Body of pancreas (tissue), 4 donors: ENCODE measurements around the gene EDAR. TPM values are rescaled to one million over a fixed set of nuclear protein-coding genes. Genes with fewer than 3 reads are reported as not detected.

Source experiments
- ATAC-seq: fragments of 150-250 bp; one replicate; pipeline ENCODE4 v1.9.1; 2016
- DNase-seq, 4 donors: peaks; one replicate each; pipeline ENCODE4 v3.0.0-alpha.2; 2019
- H3K27ac ChIP-seq, 4 donors: fragments of 200-600 bp; sonication (generic); 1 replicate in 3 of 4; 2 replicates in 1 of 4; pipeline versions ENCODE4 v1.5.1 to v1.6.1; 2016 to 2019; ENCODE audit warnings: mild to moderate bottlenecking in 1 of 4, mixed read lengths in 1 of 4, moderate library complexity in 1 of 4
- H3K27me3 ChIP-seq, 2 donors: fragments of 200-600 bp; sonication (generic); one replicate each; pipeline ENCODE4 v1.6.0; 2016; ENCODE audit warnings: mild to moderate bottlenecking in 1 of 2
- H3K36me3 ChIP-seq, 2 donors: fragments of 200-600 bp; sonication (generic); replicated peaks in 1 of 2; 2 replicates each; pipeline ENCODE4 v1.5.1; 2016; ENCODE audit warnings: low read depth in 2 of 2; ENCODE audit not compliant: insufficient read depth in 1 of 2
- H3K4me1 ChIP-seq: fragments of 200-600 bp; sonication (generic); one replicate; pipeline ENCODE4 v1.6.0; 2016
- H3K4me3 ChIP-seq, 2 donors: fragments of 200-600 bp; sonication (generic); 1 replicate in 1 of 2; 2 replicates in 1 of 2; pipeline ENCODE4 v1.5.1; 2016 to 2019
- H3K9me3 ChIP-seq, 3 donors: fragments of 200-600 bp; sonication (generic); 1 replicate in 2 of 3; 2 replicates in 1 of 3; pipeline ENCODE4 v1.5.1; 2016
- POLR2A ChIP-seq, 3 donors: fragments of 450-650 bp; IDR thresholded peaks; one replicate each; pipeline ENCODE4 v1.6.1; 2016; ENCODE audit warnings: antibody characterized with exemption in 3 of 3, mild to moderate bottlenecking in 2 of 3
- WGBS, 2 donors: methylation state at CpG; one replicate each; pipeline ENCODE4 v1.1.5; 2017; 5-methylcytosine and 5-hydroxymethylcytosine counted together
- intact Hi-C: fragments of 100-400 bp; cut with DNase I; formaldehyde crosslinking; loops from one replicate; pipeline ENCODE4 v1.15.1; 2023
- total RNA-seq, 2 donors: library from RNA; depleted of rRNA; stranded (reverse); fragments of >200 nt; gene quantifications; one replicate each; pipeline ENCODE4 v1.1.0, GENCODE V29; 2016
- TF ChIP-seq, protein P1 (sequence below), 7 experiments: fragments of 450-650 bp in 4 of 7; fragments of 200-600 bp in 3 of 7; sonication (generic) in 3 of 7; IDR thresholded peaks; one replicate each; pipeline ENCODE4 v1.5.1; 2016 to 2019; ENCODE audit warnings: antibody characterized with exemption in 7 of 7

Gene EDAR
- total RNA-seq, 2 donors from 2014 or later = not detected

DNA sequence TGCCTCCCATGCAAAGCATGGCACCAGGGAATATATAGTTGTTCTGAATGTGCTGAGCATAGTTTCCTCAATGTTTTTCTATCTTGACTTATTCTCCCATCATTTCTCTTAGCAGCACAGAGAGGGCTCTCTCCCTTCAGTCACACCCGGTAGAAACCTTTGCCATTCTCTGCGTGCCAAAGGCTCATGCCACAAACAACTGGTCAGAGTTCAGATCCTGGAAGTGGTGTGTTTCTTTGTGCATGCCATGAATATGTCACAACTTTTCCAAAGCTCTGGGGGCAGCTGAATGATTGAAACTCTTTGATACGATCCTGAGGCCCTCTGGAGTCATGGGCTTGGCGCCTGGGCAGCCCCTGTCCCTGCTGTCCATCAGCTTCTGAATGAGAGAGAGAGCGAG lies 28.0 kb upstream of the EDAR start:
- Histone ChIP-seq H3K4me3 (no peak overlapping the region), H3K27me3 (no peaks in the 10 kb centered on the region), H3K9me3 (no peaks in the 10 kb centered on the region), H3K4me1 (no peaks in the 10 kb centered on the region), H3K27ac (no peak overlapping the region), H3K36me3 (no peaks in the 10 kb centered on the region)
- no peak for DNase-seq
- ATAC-seq = no peak
- 59 to 67% methylated on average over 4 to 5 of the region's 5 CpGs for WGBS, 2 donors
- intact Hi-C loops = no loop called here
- no peak for TF ChIP-seq POLR2A (IDR thresholded peaks at IDR 0.05)
- TF ChIP-seq, protein P1, sequence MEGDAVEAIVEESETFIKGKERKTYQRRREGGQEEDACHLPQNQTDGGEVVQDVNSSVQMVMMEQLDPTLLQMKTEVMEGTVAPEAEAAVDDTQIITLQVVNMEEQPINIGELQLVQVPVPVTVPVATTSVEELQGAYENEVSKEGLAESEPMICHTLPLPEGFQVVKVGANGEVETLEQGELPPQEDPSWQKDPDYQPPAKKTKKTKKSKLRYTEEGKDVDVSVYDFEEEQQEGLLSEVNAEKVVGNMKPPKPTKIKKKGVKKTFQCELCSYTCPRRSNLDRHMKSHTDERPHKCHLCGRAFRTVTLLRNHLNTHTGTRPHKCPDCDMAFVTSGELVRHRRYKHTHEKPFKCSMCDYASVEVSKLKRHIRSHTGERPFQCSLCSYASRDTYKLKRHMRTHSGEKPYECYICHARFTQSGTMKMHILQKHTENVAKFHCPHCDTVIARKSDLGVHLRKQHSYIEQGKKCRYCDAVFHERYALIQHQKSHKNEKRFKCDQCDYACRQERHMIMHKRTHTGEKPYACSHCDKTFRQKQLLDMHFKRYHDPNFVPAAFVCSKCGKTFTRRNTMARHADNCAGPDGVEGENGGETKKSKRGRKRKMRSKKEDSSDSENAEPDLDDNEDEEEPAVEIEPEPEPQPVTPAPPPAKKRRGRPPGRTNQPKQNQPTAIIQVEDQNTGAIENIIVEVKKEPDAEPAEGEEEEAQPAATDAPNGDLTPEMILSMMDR (IDR thresholded peaks at IDR 0.05) = no peak

DNA sequence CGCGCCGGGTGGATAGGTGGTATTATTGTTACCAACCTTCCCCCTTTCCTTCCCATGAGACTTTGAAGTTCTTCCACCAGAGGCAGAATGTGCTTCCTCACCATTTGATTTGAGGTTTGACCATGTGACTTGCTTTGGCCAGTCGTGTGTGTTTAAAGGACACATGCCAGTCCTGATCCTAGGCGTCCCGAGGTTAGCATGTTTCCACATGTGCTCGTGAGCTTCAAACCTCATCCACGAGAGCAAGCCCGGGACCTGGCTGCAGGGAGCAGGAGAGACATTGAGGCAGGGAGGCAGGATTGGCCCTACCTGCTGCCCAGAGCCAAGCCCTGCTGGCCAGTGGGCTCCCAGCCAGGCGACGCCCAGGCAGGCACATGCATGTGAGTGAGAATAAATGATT lies 27.4 kb upstream of the EDAR start:
- no peaks in the 10 kb centered on the region for H3K27me3 ChIP-seq
- H3K9me3 ChIP-seq = no peaks in the 10 kb centered on the region
- TF ChIP-seq, protein P1 (IDR thresholded peaks at IDR 0.05) = no peak
- no peak for TF ChIP-seq POLR2A (IDR thresholded peaks at IDR 0.05)
- ATAC-seq (no peak), DNase-seq (no peak)
- no peak overlapping the region for H3K4me3 ChIP-seq
- no peak overlapping the region for H3K27ac ChIP-seq
- 80 to 84% methylated on average over 11 of the region's 11 CpGs for WGBS, 2 donors
- H3K36me3 ChIP-seq = no peaks in the 10 kb centered on the region
- no peaks in the 10 kb centered on the region for H3K4me1 ChIP-seq
- intact Hi-C loops = no loop called here

DNA sequence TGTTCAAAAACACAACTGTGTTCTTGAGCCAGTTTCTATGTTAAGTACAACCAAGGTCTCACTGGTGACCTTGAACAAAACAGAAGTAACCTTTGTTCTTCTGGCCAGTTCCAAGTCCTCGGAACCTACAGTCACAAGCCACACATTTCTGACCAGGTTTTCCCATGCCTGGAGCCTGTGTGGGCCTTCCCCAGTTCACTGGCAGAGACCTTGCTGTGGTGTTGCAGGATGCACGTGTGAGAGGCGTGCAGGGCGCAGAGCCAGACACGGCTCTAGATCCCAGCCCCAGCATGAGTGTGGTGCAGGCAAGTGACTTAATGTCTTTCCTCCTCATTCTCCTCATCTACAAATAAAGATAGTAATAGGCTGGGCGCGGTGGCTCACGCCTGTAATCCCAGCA lies 25.5 kb upstream of the EDAR start:
- H3K36me3 ChIP-seq = no peaks in the 10 kb centered on the region
- no peaks in the 10 kb centered on the region for H3K9me3 ChIP-seq
- H3K27me3 ChIP-seq = no peaks in the 10 kb centered on the region
- DNase-seq (no peak), ATAC-seq (no peak)
- WGBS, 2 donors = 72 to 73% methylated on average over 7 to 8 of the region's 8 CpGs
- TF ChIP-seq, protein P1 (IDR thresholded peaks at IDR 0.05) = no peak
- no peak for TF ChIP-seq POLR2A (IDR thresholded peaks at IDR 0.05)
- no peaks in the 10 kb centered on the region for H3K4me1 ChIP-seq
- intact Hi-C loops = no loop called here
- H3K4me3 ChIP-seq = no peak overlapping the region
- H3K27ac ChIP-seq = no peak overlapping the region

DNA sequence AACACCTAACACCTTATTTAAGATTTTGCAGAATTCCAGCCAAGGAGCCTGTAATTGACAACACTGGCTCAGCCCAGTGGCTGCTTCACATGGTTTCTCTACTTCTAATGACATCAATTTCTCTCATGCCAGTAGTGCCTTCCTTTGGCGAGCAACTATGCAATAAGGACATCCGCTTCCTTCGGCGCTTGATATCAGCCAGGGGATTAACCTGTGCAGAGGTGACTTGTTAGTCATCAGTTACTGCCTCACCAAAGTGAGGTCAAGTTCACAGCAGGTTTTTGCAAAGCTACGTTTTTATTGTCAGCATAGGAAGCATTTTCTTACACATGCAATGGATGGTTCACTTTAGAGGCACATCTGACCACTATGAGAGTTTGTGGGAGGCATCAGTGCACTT lies 24.0 kb upstream of the EDAR start:
- DNase-seq = no peak
- intact Hi-C loops = no loop called here
- TF ChIP-seq, protein P1 (IDR thresholded peaks at IDR 0.05) = no peak
- TF ChIP-seq POLR2A (IDR thresholded peaks at IDR 0.05) = no peak
- ATAC-seq = no peak
- no peaks in the 10 kb centered on the region for H3K9me3 ChIP-seq
- 73 to 82% methylated on average over 5 of the region's 5 CpGs for WGBS, 2 donors
- no peak overlapping the region for H3K4me3 ChIP-seq
- H3K4me1 ChIP-seq = no peaks in the 10 kb centered on the region
- H3K36me3 ChIP-seq = no peaks in the 10 kb centered on the region
- H3K27me3 ChIP-seq = no peaks in the 10 kb centered on the region
- H3K27ac ChIP-seq = no peak overlapping the region

DNA sequence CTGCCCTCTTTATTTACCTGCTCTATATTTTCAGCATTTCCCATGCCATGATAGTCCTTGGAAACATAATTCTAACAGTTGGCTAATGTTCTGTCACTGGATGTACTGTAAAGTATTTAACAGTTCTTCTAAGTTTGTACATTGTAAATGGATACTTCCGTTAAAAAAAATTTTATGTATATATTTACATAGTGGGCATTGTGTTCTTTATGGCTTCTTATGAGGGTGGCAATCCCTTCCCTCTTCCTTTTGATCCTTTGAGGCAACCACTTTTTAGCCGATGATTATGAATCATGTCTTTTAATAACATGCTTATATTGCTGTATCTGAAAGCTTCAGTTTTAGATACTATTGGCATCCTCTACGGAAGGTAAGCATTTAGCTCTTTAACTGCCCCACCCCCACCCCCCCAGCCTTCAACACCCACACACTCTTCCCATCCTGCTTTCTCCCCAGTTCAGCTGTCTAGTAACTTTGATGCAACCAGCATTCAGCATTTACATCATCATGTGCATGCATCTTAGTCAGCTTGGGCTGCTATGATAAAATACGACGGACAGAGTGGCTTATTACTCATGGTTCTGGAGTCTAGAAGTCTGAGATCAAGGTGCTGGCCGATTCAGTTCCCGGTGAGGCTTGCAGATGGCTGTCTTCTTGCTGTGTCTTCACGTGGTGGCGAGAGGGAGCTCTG lies 21.0 kb upstream of the EDAR start:
- Histone ChIP-seq H3K9me3 (no peaks in the 10 kb centered on the region), H3K27me3 (no peaks in the 10 kb centered on the region), H3K4me3 (no peak overlapping the region), H3K27ac (no peak overlapping the region), H3K4me1 (no peaks in the 10 kb centered on the region), H3K36me3 (no peaks in the 10 kb centered on the region)
- WGBS, 2 donors = 60 to 74% methylated on average over 9 of the region's 9 CpGs
- TF ChIP-seq POLR2A (IDR thresholded peaks at IDR 0.05) = no peak
- TF ChIP-seq, protein P1 (IDR thresholded peaks at IDR 0.05) = no peak
- ATAC-seq (no peak), DNase-seq (no peak)
- intact Hi-C loops = no loop called here
